Adrenal gland (tissue), 12 donors: ENCODE measurements around the gene TAF4. TPM values are rescaled to one million over a fixed set of nuclear protein-coding genes. Genes with fewer than 3 reads are reported as not detected.

Source experiments
- DNase-seq, 7 donors: peaks; one replicate each; pipeline ENCODE4 v3.0.0-alpha.2; 2019 to 2020
- H3K27ac ChIP-seq, 5 donors: fragments of 200-600 bp; sonication (generic) in 4 of 5; 1 replicate in 3 of 5; 2 replicates in 2 of 5; pipeline versions ENCODE4 v1.5.1 to v1.8.0; 2016 to 2020; ENCODE audit warnings: mild to moderate bottlenecking in 1 of 5
- H3K27me3 ChIP-seq: fragments of 200-600 bp; 2 replicates; pipeline ENCODE4 v1.8.0; 2021
- H3K36me3 ChIP-seq, 2 donors: fragments of 200-600 bp; replicated peaks in 1 of 2; 1 replicate in 1 of 2; 2 replicates in 1 of 2; pipeline versions ENCODE4 v1.5.1 to v1.8.0; 2018 to 2022
- H3K4me1 ChIP-seq, 2 donors: fragments of 200-600 bp; replicated peaks in 1 of 2; 1 replicate in 1 of 2; 2 replicates in 1 of 2; pipeline versions ENCODE4 v1.5.1 to v1.8.0; 2018 to 2021
- H3K4me3 ChIP-seq, 4 donors: fragments of 200-600 bp; sonication (generic) in 3 of 4; one replicate each; pipeline ENCODE4 v1.5.1; 2016 to 2018
- H3K9me3 ChIP-seq, 3 donors: fragments of 200-600 bp; sonication (generic) in 1 of 3; replicated peaks in 1 of 3; 1 replicate in 2 of 3; 2 replicates in 1 of 3; pipeline versions ENCODE4 v1.5.1 to v1.8.0; 2016 to 2021
- CTCF ChIP-seq, 6 experiments: fragments of 450-650 bp in 4 of 6; fragments of 200-600 bp in 2 of 6; sonication (generic) in 1 of 6; IDR thresholded peaks; 1 replicate in 5 of 6; 2 replicates in 1 of 6; pipeline versions ENCODE4 v1.5.1 to v1.8.0; 2016 to 2021; ENCODE audit warnings: antibody characterized with exemption in 6 of 6, mild to moderate bottlenecking in 2 of 6, moderate library complexity in 1 of 6
- POLR2A ChIP-seq, 2 donors: fragments of 450-650 bp; IDR thresholded peaks; one replicate each; pipeline ENCODE4 v1.6.1; 2017; ENCODE audit warnings: antibody characterized with exemption in 2 of 2, mild to moderate bottlenecking in 2 of 2, moderate library complexity in 1 of 2
- WGBS, 4 donors: extraction: QIAGEN DNeasy Blood & Tissue Kit in 2 of 4; methylation state at CpG; one replicate each; pipeline versions ENCODE4 v1.1.5 to v1.1.7; 2013 to 2017; 5-methylcytosine and 5-hydroxymethylcytosine counted together
- intact Hi-C, 2 donors: fragments of 100-400 bp; cut with DNase I; formaldehyde crosslinking; loops; one replicate each; pipeline versions ENCODE4 v1.14.1 to v1.15.0; 2022 to 2023
- polyA plus RNA-seq, 3 donors: library from polyadenylated mRNA; stranded (reverse); fragments of 200-250 nt in 2 of 3; fragments of 350-450 nt in 1 of 3; fragmentation: Illumina TruSeq in 1 of 3; extraction: RNeasy Lipid Tissue Mini Kit (QIAGEN cat#74804) in 1 of 3; gene quantifications; one replicate each; pipeline ENCODE4 v1.2.3, GENCODE V29; 2013 to 2014
- total RNA-seq, 9 donors: library from RNA; depleted of rRNA in 4 of 9; stranded (reverse); fragments of >200 nt in 4 of 9; fragments of 120-200 nt in 1 of 9; fragmentation: NEBNext Ultra II Directional in 1 of 9; extraction: Animal tissue kit (Norgen Biotek cat#: 25700) in 1 of 9; gene quantifications; one replicate each; pipeline versions ENCODE4 v1.1.0 to v1.2.4, GENCODE V29; 2013 to 2023
- donor health status: healthy with polysubstance abuse.
- donor health status: Bipolar disorder and iron deficiency.
- donor health status: DM: yes; HTN: yes; CAD: no.
- donor health status: DM: no; HTN: no; CAD: no.
- donor health status: DM: no; HTN: no; CAD: no.
- donor health status: DM: yes; HTN: yes; CAD: no.

Gene TAF4
- total and polyA plus RNA-seq, 12 donors = 5.2 to 30.9 (median 14.8) TPM

DNA sequence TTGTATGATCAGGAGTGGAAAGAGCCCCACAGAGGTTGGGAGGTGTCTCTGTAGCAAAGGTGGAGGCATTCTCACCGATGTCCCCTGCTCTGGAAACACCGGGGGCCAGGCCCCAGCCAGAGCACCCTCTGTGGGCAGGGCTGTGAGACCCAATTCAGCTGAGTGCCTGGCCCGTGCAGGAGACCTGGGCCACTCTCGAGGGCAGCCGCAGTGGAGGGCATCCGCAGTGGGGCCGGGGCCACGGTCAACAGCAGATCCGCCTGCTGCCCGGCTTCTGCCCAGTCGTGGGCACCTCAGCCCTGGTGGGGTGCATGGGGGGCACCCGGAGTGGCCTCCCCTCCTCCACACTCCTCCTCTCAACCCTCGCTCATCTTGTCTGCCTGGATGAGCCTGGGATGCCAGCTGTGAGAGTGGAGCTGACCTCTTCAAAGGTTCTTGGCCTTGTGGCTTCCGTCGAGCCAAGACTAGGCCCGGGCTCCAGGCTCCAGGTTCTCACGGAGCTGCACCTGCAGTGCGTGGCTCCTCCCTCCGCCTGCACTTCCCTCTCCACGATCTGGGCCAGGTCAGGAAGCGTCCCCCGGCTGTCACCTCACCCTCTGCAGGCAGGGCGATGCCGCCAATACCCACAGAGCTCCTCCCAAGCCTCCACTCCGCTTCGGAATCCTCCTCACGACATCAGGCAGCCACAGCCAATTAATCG, 134.8 kb downstream of the TAF4 start:
- Histone ChIP-seq H3K4me3 (no peak overlapping the region), H3K9me3 (no peaks in the 10 kb centered on the region), H3K36me3 (no peaks in the 10 kb centered on the region), H3K27ac (no peak overlapping the region), H3K27me3 (no peaks in the 10 kb centered on the region), H3K4me1 (no peaks in the 10 kb centered on the region)
- 88 to 93% (median 91%) methylated on average over 16 to 28 of the region's 28 CpGs for WGBS, 4 donors
- no peak for DNase-seq
- intact Hi-C loops = no loop called here
- TF ChIP-seq CTCF (IDR thresholded peaks at IDR 0.05) (no peak), POLR2A (IDR thresholded peaks at IDR 0.05) (no peak)

DNA sequence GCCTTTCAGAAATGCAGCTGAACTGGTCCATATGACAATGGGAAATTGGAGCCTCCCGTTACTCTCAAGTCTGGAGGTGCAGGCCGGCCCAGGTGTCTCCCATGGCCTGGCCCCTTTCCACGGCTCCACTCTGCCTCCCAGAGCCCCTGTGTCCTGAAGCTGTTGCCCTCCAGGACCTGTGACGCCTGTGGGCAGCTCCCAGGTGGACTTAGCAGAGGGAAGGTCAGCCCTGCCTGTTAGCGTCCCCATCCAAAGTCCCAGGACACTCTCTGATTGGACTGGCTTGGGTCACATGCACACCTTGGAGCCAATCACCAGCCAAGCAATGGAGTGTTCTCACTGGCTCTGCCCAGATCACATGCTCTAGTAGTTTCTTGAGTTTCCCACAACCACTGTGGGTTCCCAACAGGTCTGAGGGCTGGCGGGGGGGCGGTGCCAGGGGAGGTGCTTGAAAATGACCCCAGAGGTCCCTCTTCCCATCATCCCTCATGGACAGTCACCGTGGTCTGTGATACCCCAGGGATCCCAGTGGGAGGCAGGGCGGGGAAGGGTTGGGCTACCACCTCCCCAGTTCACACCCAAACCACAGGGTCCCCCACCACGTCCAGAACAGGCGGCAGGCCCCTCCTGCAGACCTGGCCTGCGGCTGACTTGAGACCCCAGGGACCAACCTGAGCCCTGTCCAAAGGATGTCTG, 135.6 kb downstream of the TAF4 start:
- H3K4me1 ChIP-seq = no peaks in the 10 kb centered on the region
- H3K27me3 ChIP-seq = no peaks in the 10 kb centered on the region
- TF ChIP-seq POLR2A (IDR thresholded peaks at IDR 0.05) (no peak), CTCF (IDR thresholded peaks at IDR 0.05) (no peak)
- H3K36me3 ChIP-seq = no peaks in the 10 kb centered on the region
- no peak overlapping the region for H3K4me3 ChIP-seq
- intact Hi-C loops = no loop called here
- H3K27ac ChIP-seq = no peak overlapping the region
- 91 to 99% (median 93%) methylated on average over 7 to 12 of the region's 12 CpGs for WGBS, 4 donors
- no peak for DNase-seq
- H3K9me3 ChIP-seq = no peaks in the 10 kb centered on the region

- no peaks in the 10 kb centered on the region for H3K27me3 ChIP-seq
- no peak overlapping the region for H3K4me3 ChIP-seq
- no peak for DNase-seq
- TF ChIP-seq CTCF (IDR thresholded peaks at IDR 0.05) = no peak
- no peak for TF ChIP-seq POLR2A (IDR thresholded peaks at IDR 0.05)
- 91 to 98% (median 95%) methylated on average over 12 of the region's 12 CpGs for WGBS, 4 donors
- no peaks in the 10 kb centered on the region for H3K9me3 ChIP-seq
- H3K36me3 ChIP-seq = no peaks in the 10 kb centered on the region
- H3K4me1 ChIP-seq = no peaks in the 10 kb centered on the region
- no peak overlapping the region for H3K27ac ChIP-seq
- intact Hi-C loops = no loop called here
Measured at GRCh38 chr20:61929561-61929960, 136.1 kb downstream of the TAF4 start.

GRCh38 chr20:61927826-61928541, 137.7 kb downstream of the TAF4 start:
- TF ChIP-seq CTCF (IDR thresholded peaks at IDR 0.05) (no peak), POLR2A (IDR thresholded peaks at IDR 0.05) (no peak)
- Histone ChIP-seq H3K27me3 (no peaks in the 10 kb centered on the region), H3K4me1 (no peaks in the 10 kb centered on the region), H3K4me3 (no peak overlapping the region), H3K36me3 (no peaks in the 10 kb centered on the region), H3K27ac (no peak overlapping the region), H3K9me3 (no peaks in the 10 kb centered on the region)
- WGBS, 4 donors = 80 to 90% (median 89%) methylated on average over 1 to 43 of the region's 43 CpGs
- no peak for DNase-seq
- intact Hi-C loops = no loop called here
